GF-D8 (cell line): Measurements from ENCODE around the gene SEPTIN8.

ENCODE experiments used
- DNase-seq: peaks from one replicate; lab custom pipeline; 2025; lab: John Stamatoyannopoulos, UW

SEPTIN8 gene

DNA sequence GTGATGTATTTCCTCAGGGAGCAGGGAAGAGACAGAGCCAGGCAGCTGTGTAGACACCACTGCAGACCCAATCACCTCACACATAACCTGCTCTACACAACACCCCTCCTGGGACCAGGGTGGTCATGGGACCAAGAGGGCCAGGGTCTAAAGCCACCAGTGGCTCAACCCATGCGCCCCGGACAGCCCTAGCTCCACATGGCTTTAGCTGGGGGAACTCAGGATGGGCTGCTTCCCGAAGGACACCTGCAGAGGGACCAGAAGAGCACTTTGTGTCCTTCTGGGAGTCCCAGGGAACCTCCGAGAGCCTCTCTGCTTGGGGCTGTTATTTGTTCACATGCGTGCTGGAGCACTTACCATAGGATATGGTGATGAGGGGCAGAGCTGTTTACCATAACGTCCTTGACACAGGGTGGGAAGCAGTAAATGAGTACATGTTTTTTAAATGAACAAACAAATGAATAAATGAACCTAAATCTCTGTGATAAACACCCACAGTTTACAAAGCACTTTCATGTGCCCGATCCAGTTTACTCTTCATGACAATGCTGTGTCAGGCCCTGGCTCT, 12.3 kb downstream of the SEPTIN8 start:
- DNase-seq: no peak

GRCh38 chr5:132764051-132764450, 13.0 kb downstream of the SEPTIN8 start:
- DNase-seq: no peak

GRCh38 chr5:132763181-132764036, 13.6 kb downstream of the SEPTIN8 start:
- DNase-seq: no peak

DNA sequence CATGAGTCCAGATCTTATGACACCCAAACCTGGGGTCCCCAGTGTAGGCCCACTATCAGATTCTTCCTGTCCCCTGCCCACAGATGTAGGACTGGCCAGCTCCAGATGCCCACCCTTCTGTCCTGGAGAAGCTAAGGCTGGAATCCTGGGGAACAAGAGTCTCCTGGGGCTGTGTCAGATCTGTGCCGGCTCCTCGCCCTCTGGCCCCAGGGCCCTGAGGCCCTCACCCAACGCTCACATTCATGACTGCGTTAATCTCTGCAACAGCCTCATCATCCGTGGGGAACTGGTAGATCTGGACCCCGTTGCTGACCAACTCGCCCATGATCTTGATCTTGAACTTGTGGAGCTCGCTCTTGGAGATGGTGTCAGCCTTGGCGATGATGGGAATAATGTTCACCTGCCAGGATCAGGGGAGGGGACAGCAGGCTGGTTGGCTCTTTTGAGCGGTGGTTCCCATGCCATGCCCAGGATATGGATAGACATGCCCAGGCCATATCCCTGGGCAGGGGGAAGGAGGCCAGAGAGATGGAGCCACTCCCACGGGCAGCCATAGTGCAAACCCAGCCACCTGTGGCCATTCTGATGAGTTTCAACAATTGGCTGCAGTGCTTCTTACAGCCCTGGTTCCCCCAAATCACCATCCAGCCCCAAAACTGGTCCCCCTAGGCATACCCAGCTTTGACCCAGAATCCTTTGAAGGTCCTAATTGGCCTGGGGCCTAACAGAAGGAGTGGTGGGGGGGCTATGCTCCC, 14.6 kb downstream of the SEPTIN8 start:
- no peak for DNase-seq

DNA sequence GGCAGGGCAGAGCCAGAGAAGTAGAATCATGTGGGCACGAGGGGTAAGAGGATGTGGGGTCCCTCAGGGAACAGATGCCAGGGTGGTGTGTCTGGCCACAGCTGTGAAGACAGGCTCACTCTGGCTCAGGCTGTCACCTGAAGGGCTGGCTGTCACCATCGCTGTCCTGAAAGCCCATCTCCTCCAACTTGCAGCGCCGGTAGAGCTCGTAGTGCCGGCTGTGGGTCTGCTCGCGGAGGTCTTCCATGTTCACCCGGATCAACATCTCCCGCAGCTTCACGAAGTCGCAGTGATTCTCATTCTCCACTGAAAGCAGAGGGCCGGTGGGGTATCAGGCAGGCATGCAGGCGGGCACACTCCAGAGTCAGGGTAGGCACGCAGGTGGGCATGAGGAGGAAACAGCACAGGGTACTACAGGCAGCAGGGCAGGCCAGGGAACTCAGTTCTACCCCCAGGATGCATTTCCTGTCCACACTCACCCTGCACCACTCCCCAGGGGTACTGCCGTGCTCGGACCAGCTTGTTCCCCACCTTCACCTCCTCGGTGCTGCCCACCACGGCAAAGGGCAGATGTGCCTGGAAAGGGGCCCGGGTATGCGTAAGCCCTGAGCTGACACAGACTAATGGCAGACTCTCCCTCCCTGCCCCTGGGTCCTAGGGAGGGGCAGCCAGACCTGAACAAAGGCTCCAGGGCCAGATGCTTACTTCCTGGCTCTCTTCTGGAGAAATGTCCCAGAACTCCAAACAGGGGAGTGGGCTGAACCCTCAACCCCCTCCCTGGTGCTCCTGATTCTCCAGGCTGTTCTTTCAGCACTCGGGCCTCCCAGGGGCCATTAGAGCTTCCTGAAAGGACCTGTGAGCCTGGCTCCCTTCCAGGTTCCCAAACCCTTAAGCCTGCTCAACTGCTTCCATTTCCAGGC, 15.5 kb downstream of the SEPTIN8 start:
- DNase-seq: no peak

GRCh38 chr5:132760601-132761317, 16.3 kb downstream of the SEPTIN8 start:
- no peak for DNase-seq

DNA sequence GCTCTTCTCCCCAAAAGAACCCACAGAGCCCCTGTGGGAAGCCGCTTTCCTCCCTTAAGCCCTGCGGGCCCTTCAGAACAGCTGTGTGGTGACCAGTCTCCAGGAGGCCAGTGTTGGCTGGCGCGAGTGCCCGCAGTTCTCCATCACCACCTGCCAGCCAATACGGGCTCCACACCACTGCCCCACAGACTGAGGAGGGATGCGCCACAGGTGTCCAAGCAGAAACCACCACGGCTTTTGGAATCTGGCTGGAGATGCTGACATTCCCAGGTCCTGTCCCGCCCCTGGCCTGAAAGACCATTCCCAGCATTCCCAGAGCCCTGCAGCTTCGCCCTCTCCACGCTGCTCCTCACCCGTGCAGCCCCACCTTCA, 17.0 kb downstream of the SEPTIN8 start:
- DNase-seq: no peak

DNA sequence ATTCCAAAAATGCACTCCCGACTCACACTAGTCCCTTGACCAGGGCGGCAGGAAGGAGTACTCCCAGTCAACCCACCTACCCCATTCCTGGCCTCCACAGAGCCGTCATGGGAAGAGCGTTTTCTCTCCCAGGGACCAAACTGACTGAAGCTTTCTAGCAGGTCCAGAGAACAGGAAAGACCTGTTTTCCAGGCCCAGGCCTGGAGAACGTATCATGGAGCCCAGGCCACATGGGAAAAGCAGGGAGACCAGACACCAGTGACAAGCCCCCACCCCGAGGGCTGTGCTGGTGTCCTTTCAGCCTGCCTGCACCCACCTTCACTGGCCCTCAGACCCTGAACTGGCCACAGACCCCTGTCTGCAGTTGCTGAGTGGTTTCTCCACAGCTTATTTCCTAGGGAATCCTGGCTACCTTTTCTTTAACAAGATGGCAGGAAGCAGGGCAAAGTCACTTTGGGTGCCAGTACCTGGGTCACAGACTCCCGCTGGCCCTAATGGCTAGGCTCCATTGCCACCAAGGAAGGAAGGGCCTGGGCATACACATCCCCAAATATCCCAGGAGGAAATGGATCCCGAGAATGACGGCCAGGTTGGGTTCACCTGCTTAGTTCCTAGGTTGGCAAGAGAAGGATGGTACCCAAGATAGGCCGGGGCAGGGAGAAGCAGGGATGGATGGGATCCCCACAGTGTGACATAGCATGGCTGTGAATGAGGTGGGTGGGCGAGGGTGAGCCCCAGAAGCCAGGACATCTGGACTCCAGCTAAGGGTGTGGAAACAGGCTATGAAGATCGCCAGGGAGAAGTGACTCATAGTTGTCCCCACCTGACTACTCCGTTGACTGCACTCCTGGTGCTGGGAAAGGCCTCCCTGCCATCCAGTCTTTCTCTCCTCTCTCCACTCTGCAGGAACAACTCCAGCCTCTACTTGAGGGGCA, 17.7 kb downstream of the SEPTIN8 start:
- DNase-seq: no peak

DNA sequence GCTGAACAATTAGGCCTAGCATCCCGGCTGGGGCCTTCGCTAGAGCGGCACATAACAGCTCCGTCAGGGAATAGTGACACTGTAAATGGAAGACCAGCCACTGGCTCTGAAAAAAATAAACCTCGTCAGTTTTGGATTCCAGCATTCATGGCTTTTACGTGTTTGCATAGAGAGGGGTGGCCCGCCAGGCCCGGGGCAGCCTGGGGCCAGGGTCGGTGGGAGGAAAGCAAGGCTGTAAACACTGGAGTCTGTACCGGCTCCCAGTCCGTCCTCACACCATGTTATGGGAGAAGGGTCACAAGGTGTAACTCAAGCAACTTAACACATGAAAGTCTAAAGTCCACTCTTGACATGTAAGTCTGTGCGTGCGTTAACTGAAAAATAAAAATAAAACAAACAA, 18.6 kb downstream of the SEPTIN8 start:
- no peak for DNase-seq

DNA sequence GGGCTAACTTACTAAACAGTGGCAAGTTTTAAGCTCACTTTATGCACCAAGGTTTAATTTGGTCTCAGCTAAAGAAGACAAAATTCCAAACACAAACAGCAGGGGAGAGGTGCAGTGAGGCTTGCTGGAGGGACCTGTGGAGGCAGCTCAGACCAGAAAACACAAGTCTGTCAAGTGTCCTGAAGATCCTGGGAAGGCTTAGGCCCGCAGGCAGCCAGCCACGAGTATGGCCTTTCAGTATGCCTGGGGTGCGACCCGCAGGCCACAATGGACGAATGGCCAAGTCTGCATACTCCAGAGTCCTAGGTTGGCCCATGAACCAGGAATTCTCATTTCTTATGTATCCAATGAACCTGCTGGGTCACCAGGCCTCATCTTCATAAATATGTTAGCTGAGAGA, 20.5 kb downstream of the SEPTIN8 start:
- no peak for DNase-seq

- DNase-seq: no peak
These were observed 22.1 kb downstream of the SEPTIN8 start for GRCh38 chr5:132754947-132755346.

GRCh38 chr5:132754111-132754510, 22.9 kb downstream of the SEPTIN8 start:
- DNase-seq: no peak

DNA sequence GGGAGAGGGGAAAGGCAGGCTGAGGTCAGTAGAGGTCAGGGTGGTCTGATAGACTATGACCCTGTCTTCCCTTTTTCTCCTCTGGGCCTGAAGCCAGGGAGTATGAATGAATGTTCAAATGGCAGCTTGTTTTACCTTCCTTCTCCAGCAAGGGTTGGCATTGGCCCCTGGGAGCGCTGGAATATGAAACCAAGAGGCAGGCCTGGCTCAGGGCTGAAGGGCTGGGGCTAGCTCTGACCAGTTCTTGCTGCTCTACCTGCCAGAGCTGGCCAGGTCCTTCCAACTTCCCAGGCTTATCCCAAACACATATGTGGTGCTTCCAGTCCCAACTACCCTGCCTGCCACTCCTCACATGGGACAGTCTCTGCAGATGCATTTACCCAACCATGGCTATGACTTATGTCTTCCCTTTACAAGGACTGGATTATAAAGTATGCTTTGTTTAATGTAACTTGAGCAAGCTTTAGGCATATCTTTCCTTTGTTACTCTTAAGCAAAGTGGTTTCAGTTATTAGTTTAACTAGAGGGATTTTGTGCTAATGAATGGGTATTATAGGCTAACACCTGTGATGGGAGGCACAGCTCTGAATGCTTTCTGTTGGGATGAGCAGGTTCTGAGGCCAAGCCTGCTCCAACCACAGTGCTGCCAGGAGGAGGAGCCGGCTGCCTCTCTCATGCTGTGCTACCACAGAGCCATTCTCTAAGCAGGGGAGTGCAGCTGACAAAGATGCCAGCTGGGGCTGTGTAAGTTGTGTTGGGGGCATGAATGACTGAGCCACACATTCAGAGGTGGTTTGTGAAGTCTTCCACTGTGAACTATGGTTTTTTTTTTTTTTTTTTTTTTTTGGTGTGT, 23.7 kb downstream of the SEPTIN8 start:
- DNase-seq: no peak

GRCh38 chr5:132752581-132753125, 24.4 kb downstream of the SEPTIN8 start:
- no peak for DNase-seq

GRCh38 chr5:132751971-132752580, 25.0 kb downstream of the SEPTIN8 start:
- no peak for DNase-seq

- no peak for DNase-seq
These were observed 25.6 kb downstream of the SEPTIN8 start for GRCh38 chr5:132751444-132751843.

- no peak for DNase-seq
These were observed 26.4 kb downstream of the SEPTIN8 start for GRCh38 chr5:132750471-132751230.

GRCh38 chr5:132749506-132749905, 27.5 kb downstream of the SEPTIN8 start:
- no peak for DNase-seq
